NCI-H345 treated with DMSO at 0.1 percent for 48 hours (cell line): Measurements from ENCODE around the gene DUSP28.
A peak's percentile ranks its signal among the peaks of the same experiment; 100 is the strongest.
"Not testable (repeated sequence)": the region's sequence is repeated elsewhere in the genome, so short reads cannot be mapped to it uniquely, and the experiment has no call there.

Source experiments
- DNase-seq: peaks from one replicate; lab custom pipeline; 2025; ENCODE audit not compliant: unreplicated experiment; lab: John Stamatoyannopoulos, UW

The DUSP28 gene, protein sequence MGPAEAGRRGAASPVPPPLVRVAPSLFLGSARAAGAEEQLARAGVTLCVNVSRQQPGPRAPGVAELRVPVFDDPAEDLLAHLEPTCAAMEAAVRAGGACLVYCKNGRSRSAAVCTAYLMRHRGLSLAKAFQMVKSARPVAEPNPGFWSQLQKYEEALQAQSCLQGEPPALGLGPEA

DNA sequence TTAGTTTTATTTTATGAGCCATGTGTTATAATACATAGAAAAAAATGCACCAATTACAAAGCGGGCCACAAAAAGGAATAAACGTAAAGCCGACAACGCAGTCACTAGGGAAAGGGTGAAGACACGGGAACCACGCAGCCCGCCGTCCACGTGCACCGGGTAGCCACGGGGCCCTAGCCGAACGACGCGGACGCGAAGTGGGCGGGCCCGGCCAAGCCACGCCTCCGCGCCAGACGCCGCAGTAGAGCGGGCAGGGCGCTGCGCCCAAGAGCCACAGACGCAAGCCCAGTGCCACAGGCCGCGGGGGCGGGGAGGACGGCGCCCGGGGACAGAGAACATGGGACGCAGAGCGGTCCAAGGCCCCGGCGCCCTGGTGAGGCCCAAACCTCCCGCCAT, at the start of gene DUSP28:
TSS of gene DUSP28 (plus strand) at position 274 of the 396 bp plus-strand sequence. CDS start 328 bp downstream, outside the sequence.
- DNase-seq = peak; percentile 63

DNA sequence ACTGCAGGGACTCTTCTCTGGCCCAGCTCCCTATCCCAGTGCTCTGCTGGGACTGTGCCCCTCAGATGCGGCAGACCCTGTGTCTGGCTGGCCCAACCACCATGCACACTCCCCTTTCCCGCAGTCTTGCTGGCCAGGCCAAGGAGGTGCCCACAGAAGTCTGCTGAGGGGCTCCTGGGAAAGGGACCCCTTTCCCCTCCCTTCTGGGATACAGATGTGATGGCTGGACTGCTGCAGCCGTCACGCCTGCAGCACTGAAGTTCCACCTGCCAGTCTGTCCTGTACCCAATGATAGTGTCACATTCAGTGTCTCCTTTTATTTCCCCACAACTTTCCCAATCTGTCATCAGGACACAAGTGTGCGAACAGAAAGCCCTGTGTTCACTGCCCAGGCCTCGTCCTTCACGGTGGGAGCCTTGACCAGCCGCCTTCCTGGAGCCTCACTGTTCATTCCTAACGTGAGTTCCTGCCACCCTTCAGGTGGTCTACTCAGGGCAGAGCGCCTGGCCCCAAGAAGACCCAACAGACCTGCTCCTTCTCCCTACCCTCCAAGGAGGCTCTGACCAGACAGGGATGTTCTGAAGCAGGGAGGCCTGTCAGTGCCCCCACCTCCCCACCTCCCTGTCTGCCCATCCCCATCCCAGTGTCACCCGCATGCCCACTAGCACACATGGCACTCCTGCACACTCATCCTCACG, 49.5 kb upstream of the DUSP28 start:
- DNase-seq = no peak

DNA sequence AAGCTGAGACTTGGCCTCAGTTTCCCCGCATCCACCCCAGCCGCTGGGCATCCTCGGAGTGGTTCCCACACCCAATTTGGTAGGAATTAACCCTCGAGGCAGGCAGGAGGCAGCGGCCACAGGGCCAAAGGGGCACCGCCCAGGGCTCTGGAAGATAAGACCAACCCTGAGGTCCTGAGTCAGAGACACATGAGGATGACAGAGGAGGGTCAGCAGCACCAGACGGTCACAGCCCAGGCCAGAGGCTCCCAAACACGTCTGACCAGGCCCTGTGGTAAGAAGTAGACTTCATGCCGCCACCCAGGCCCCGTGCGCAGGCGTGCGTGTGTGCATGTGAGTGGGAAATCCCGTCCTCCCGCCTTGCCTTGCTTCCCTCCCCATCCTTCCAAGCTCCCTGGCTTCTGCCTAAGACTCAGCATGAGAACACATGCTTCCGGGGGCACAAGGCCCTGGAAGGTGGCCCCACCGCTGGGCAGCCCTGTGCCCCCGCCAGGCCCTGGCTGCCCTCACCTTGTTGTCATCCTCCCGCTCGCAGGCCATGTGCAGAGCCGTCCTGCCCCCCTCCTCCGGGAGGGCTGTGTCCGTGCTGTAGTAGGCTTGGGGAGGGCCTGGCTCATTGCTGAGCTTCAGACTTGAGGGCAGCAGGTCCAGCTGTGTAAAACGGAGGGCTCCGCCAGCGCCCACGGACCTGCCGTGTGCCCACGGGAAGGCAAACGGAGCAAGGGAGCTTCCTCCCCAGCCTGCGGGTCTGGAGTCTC, 48.6 kb upstream of the DUSP28 start:
- DNase-seq = no peak

DNA sequence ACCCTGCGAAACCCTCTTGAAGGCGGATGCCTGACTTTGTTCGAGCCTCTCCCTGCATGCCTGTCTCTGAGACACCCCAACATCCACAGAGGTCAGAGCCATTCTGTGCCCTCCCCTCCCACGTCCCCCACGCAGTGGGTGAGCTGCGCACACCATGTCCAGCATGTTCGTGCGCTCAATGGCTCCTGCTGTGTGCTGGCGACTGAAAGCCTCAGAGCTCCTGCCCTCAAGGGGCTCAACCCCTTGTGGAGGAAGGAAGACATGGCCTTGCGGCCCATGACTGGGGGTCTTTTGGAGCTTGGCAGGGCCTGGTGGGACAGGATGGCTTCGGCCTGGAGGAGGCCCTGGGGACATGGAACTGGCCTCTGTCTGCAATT, 48.1 kb upstream of the DUSP28 start:
- DNase-seq = no peak

DNA sequence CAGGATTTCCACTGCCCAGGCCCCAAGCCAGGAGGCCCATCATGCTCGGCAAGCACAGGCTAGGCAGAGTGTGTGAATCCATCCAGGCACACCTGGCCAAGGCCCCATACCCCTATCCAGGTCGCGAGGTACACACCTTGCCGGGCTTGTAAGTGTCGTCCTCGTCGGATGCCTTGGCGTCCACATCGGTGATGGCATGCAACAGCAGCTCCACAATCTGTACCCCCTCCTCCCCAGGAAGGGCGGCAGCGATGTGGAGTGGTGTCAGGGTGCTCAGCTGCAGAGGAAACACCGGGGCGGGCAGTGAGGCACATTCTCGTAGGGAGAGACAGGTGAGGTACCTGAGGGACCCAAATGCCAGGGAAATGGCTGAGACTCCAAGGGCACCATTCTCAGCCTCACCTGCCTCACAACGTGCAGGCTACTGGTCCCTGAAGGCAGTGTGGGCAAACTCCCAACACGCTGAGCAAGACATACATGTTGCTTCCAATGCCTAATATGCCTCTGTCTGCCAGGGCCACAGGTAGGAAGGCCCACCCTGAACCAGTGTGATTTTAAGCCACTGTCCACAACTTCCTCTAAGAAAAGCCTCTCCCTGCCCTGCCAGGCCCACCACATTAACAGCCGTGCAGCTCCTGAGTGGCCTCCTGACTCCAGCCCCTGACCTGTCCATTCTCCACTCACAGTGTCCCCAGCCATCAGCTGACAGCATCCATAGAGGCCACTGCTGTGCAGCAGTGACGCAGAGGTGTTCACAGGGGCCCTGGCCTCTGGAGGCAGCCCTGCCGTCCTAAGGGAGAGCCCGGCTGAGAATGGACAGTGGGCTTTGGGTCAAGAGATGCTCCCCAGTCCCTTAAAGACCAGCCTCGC, 47.3 kb upstream of the DUSP28 start:
- DNase-seq = no peak

DNA sequence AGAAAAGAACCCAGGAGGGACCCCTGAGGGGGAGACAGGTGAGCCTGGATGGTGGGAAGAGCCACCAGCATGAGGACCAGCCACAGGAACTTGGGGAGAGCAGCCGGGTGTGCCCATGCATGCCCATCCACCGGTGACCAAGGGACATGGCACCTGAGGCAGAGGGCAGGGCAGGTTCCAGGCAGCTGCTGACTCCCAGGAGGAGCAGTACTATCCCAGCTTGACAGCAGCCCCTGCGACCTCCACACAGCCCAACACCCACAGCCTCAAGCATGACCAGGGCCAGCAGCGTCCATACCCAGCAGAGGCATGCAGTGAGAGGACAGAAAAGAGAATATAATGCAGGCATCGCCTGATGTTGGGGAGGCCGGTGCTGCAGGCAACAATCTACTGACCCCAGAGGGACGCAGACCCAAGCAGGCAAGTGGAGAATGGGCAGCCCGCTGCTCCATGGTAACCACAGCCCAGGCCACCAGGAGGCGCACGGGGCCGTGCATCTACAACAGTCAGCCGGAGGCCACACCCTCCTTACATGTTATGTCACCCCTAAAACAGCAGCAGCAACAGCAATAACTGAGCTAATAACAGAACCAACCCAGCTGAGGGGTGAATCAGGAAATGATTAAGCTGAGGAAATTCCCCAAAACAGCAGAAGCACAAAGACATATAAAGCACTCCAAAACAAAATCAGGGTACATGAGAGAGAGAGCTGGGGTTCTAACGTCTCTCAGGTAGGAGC, 46.4 kb upstream of the DUSP28 start:
- DNase-seq = no peak

DNA sequence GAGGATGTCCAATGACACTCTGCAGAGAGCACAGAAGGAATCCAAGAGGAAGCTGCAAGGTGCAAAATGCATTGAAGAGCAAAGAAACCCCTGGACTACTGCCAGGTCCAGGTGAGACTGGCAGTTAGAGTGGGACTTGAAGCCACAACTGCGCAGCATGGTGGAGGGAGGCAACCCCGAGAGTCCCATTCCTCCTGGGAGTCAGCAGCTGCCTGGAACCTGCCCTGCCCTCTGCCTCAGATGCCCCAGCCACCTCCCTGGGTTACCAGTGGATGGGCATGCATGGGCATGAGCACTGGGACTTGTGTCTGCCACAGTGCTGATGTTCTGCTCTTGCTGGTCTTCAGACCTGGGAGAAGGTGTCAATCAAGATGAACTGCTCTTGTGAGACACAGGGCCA, 45.5 kb upstream of the DUSP28 start:
- DNase-seq = no peak

DNA sequence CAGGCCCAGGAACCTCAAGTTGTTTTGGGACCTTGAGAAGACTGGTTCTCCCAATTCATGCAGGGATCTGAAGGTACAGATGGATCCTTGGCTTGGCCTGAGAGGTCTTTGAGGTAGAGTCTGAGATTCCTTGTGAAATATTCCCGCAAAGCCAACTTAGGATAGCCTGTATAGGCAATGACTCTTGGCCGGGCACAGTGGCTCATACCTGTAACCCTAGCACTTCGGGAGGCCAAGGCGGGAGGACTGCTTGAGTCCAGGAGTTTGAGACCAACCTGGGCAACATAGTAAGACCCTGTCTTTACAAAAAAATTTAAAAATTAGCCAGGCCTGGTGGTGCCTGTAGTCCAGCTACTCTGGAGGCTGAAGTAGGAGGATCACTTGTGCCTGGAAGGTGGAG, 42.8 kb upstream of the DUSP28 start:
- no peak for DNase-seq

DNA sequence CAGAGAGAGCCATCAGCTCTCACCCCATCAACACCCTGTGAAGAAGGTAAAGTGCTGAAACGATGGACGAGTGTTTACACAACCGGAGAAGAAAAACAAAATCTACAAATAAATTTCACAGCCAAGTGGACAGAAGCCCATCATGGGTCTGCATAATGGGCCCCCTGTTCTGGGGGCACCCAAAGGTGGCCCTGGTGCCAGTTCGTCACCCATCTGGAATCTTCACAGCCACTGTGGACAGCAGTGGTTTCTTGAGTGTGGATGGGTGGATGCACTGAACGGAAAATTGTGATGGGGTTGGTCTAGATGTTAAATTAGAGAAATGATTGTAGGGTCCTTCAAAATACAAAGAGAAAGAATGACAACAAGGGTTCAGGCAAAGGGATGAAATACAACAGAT, 41.2 kb upstream of the DUSP28 start:
- DNase-seq = no peak

DNA sequence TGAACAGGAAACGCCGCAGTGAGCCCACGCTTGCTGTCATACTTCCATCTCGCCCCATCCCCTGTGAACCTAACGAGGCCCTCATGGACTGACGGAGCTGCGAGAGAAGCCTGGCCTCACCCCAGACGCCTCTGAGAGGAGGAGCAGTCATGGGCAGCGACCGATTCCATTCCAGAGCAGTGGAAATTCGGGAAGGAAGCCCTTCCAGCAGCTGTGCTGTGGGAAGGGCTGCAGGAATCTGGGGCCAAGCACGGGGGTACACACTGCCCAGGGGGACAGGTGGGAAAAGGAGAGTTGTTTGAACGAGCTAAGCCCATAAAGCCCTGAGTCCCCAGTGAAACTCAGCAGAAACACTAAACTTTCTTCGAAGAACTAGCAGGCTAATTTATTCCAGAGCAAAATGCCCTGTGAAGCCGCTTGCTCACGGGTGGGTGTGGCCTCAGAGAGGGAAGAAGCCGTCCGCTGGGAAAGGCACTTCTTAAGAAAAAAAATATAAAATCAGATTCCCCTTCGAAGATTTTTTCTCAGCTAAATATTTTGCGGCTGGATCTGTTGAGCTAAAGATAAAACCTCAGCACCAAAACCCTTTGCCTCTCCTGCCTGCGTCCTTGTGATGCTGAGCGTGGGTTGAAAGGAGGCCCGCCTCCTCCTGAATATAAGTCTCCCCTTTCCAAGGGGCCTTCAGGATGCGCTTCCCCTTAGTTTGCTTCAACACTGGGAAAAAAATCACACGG, 40.6 kb upstream of the DUSP28 start:
- DNase-seq = no peak

DNA sequence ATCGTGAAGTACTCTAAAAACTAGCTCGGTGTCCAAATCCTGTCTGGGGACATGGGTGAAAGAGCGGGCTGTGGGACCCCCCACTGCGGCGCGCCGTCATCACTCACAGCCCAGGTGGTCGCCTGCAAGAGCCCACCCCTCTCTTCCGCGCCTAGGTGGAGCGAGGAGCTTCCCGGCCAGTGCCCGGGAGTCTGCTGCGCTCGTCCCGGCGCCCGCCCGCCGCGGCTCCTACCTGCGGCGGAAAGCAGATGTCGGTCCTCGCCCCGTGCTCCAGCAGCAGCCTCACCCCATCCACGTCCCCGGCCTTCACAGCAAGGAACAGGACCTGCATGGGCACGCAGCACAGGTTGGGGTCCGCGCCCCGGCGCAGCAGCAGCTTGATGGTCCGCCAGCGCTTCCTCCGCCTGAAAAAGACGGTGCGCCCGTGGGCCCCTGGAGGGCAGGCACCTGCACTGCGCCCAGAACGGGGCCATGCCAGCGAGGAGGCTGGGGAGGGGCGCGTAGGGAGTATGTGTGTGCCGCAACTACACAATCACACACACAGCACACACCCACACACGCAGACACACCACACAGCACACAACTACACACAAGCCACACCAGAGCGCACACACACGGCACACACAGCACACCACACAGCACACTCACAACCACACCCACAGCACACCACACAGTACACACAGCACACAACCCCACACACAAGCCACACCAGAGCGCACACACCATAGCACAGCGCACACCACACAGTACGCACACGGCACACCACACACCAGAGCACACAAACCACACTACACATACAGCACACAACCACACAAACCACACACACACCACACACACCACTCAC, 39.8 kb upstream of the DUSP28 start:
- no peak for DNase-seq

DNA sequence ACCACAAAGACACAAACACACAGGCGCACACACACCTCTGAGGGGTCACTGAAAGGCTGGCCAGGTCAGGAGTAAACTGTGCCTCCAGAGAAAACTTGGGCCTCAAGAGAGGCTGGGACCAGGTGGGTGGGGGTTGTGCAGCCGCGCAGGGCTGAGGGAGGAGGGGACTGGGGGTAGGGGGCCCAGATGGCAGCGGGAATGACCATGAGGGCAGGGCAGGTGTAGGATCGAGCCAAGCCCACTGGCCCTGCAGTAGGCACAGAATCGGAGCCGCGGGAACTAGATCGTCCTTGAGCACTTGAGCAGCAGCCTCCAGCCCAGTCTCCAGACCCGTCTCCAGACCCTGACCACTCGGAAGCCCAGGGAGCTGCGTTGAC, 39.2 kb upstream of the DUSP28 start:
- no peak for DNase-seq

DNA sequence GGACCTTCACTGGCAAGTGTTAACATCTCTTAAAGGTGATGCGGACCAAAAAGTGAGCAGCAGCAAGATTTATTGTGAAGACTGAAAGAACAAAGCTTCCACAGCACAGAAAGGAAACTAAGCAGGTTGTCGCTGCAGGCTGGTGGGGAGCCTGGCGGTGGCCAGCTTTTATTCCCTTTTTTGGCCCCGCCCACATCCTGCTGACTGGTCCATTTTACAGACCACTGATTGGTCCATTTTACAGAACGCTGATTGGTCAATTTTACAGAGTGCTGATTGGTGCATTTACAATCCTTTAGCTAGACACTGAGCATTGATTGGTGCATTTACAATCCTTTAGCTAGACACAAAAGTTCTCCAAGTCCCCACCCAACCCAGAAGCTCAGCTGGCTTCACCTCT, 38.3 kb upstream of the DUSP28 start:
- not testable (repeated sequence) for DNase-seq

DNA sequence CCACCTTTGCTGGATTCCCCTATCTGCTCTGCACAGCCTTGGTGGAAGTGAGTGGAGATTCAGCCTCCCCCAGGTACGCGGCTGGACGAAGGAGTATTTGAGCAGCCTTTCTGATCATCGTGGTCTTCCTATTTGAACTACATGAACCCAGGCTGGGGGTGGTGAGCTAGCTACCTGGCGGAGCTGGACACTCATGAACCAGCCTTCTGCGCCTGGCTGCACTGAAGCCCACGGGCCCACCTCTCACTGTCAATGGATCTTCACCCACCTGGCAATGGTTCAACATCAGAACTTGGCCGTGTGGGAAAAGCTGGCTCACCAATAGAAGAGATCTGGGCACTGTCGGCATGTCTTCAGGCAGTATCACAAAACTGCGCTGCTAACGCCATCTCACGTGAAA, 37.8 kb upstream of the DUSP28 start:
- DNase-seq = no peak

DNA sequence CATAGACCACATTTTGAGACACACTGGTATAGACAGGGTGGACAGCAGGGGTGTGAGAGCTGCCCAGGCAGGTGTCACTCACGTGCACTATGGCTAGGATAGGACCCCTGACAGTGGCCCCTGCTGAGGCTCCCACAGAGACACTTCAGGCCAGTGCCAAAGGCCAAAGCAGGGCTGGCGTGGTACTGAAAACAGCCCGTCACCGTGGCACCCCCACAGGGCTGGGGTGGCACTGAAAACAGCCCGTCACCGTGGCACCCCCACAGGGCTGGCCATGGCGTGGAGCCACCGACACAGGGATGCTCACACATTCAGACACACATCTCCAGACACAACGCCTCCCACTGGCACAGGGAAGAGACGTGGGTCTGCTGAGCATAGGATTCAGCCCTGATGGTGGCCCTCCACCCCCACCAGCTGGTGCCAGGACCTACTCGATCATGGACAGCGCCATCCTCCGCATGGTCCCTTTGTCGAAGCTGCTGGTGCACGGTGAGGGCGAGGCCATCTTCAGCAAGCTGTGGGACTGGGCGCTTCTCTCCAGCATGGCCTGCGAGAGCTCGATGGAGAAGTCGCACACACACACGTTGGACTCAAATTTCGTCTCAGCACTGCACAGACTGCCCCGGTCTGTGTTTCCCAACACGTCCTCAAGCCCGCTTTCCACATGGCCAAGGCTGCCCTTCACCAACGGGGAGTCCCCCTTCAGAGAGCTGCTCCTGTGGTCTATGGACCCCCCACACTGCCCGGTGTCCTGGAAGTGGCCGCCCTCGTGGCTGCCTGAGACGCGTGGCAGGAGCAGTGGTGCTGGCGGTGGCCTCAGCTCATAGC, 36.5 kb upstream of the DUSP28 start:
- no peak for DNase-seq

DNA sequence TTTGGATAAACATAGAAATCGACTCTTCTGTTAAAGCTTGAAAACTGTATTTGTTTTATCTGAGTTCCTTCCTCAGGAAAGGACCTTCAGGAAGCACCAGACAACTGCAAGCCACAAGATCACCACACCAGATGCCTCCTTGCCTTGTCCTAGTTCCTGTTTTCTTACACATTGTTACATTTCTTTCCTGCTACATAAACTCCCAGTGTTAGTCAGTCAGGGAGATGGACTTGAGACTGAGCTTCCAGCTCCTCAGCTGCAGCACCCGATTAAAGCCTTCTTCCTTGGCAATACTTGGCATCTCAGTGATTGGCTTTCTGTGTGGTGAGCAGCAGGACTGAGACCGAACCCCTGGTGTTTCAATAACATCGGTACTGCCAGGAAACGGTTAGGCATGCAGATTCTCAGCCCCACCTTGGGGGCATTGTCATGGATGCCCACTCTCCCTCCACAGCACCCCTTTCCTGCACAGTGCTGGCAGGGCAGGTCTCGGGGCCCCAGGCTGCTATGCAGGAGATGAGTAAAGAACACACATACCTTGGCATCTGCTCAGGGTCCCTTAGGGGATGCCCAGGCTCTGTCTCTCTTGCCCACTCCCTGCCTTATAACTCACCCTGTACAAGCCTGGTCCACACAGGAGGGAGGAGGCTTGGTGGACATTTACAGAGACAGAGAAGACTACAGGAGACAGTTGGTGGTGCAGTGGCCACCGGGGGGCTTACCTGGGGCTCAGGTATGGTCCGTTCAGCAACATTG, 35.0 kb upstream of the DUSP28 start:
- no peak for DNase-seq

DNA sequence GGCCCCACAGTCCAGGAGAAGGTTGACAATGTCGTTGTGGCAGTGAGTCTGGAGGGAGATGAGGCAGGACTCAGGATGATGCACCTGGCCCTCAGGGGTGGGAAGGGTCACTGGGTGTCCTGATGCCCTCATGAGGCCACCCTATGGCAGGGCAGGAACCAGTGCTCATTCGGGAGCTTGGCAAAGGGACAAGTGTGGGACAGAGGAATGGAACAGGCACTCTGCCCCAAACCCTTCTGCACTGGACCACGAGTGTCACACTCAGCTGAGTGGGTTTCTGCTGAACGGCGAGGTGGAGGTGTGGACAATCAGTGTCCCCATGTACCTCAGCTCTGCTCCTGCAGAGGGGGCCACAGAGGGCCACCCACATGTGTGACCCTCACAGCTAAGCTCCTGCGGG, 34.4 kb upstream of the DUSP28 start:
- DNase-seq = no peak

DNA sequence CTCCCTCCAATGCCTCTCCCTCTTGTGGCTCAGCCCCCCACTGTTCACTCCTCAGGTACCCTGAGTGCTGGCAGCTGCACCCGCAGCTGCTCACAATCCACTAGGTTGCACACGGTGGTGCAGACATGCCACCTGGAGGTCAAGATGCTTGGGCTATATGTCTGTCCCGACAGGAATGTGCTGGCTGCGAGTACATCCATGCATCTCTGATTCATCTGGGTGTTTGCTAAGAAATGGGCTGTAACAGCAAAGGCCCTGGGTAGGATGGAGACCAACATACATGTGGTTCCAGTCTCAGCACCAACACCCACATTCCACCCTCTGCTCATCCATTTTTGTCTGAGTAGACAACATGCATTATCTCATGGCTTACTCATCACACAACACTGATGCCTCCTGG, 33.6 kb upstream of the DUSP28 start:
- DNase-seq = no peak
